K562 (cell line): Measurements from ENCODE around the gene ZNF334.

Experiments used
- EZH2 ChIP-seq: IDR thresholded peaks from 2 replicates; pipeline ENCODE4 v1.6.1; 2012; ENCODE audit warnings: low read depth, mild to moderate bottlenecking, inconsistent platforms, low read length, borderline replicate concordance
- MYNN ChIP-seq, 2 experiments: sonication (generic); formaldehyde crosslinking in 1 of 2; IDR thresholded peaks; 2 replicates each; pipeline versions ENCODE4 v1.5.0 to v1.6.1; 2016 to 2020; ENCODE audit warnings: antibody characterized with exemption in 1 of 2, missing genetic modification reagents in 1 of 2
- TF ChIP-seq, protein P1 (sequence below): sonication (generic); formaldehyde crosslinking; IDR thresholded peaks from 2 replicates; pipeline ENCODE4 v1.5.0; 2020; ENCODE audit warnings: missing genetic modification reagents
- TF ChIP-seq, protein P2 (sequence below): IDR thresholded peaks from 2 replicates; pipeline ENCODE4 v1.6.1; 2016; ENCODE audit warnings: missing genetic modification characterization, missing compliant biosample characterization

DNA sequence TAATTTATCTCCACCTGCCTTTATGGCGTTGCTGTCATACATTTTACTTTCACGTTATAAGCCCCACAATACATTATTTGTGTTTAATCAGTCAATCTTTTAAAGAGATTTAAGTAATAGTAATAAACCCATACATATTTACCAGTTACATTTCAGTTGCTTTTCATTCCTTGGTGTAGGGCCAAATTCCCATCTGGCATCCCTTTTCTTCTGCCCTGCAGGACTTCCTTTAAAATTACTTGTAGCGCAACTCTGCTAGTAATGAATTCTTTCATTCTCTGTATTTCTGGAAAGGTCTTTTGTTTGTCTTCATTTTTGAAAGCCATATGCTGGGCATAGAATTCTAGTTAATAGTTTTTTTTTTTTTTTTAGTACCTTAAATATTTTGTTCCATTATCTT lies 24.9 kb downstream of the ZNF334 start:
- TF ChIP-seq, protein P1, sequence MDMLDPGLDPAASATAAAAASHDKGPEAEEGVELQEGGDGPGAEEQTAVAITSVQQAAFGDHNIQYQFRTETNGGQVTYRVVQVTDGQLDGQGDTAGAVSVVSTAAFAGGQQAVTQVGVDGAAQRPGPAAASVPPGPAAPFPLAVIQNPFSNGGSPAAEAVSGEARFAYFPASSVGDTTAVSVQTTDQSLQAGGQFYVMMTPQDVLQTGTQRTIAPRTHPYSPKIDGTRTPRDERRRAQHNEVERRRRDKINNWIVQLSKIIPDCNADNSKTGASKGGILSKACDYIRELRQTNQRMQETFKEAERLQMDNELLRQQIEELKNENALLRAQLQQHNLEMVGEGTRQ (CRISPR knock-in tag): no peak
- TF ChIP-seq, protein P2, sequence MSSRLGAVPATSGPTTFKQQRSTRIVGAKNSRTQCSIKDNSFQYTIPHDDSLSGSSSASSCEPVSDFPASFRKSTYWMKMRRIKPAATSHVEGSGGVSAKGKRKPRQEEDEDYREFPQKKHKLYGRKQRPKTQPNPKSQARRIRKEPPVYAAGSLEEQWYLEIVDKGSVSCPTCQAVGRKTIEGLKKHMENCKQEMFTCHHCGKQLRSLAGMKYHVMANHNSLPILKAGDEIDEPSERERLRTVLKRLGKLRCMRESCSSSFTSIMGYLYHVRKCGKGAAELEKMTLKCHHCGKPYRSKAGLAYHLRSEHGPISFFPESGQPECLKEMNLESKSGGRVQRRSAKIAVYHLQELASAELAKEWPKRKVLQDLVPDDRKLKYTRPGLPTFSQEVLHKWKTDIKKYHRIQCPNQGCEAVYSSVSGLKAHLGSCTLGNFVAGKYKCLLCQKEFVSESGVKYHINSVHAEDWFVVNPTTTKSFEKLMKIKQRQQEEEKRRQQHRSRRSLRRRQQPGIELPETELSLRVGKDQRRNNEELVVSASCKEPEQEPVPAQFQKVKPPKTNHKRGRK (tag): no peak
- TF ChIP-seq MYNN (IDR thresholded peaks at IDR 0.05) (no peak), MYNN (CRISPR knock-in tag; IDR thresholded peaks at IDR 0.05) (no peak), EZH2 (no peak)
